ENCODE data around the gene BUD31.

Gene BUD31

DNA sequence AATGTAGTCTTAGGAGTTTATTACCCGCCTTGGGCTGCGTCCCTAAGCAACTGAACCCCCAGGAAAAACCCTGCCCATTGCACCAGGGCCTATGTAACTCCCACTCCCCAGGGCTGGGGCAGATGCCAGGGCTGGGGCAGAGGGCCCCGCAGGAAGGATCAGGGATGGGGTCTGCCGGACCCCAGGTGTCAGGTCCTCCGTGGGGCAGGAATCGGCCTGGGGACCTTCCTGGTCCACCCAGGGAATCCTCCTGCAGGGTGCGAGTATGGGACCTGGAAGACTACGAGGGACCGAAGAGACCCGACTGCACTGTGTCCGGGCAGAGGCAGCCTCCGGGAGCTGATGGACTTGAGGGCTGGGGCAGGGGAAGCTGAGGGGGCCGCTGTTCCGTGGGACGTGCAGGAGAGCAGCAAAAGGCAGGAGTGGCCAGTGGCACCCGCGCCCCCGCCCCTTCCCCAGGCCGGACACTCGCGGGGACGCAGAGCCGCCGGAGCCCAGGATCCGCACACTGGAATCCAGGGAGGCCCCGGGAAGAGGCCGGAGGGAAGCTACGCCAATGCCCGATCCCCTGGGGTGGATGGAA, 59.7 kb downstream of the BUD31 start:
- no peak for DNase-seq (ENCODE audit: low read depth, low spot score)

All from astrocyte of the hippocampus (primary cell).